HepG2 (cell line): Measurements from ENCODE around the gene ZNRF4. TPM values are rescaled to one million over a fixed set of nuclear protein-coding genes. Genes with fewer than 3 reads are reported as not detected.

Source experiments
- CEBPG ChIP-seq: IDR thresholded peaks from 2 replicates; pipeline ENCODE4 v1.6.1; 2016
- ESRRA ChIP-seq: sonication (generic); formaldehyde crosslinking; IDR thresholded peaks from 2 replicates; pipeline ENCODE4 v1.5.1; 2020; ENCODE audit warnings: mild to moderate bottlenecking, low read depth, missing genetic modification reagents
- FOXA1 ChIP-seq, 2 experiments: fragments of 450-650 bp in 1 of 2; sonication (generic) in 1 of 2; formaldehyde crosslinking in 1 of 2; IDR thresholded peaks; 2 replicates each; pipeline versions ENCODE4 v1.4.0 to v1.6.1; 2016 to 2020; ENCODE audit warnings: missing genetic modification reagents in 1 of 2
- KAT2B ChIP-seq: fragments of 150-350 bp; IDR thresholded peaks from 2 replicates; pipeline ENCODE4 v1.6.1; 2014; ENCODE audit warnings: low read depth, low read length, borderline replicate concordance
- MAZ ChIP-seq, 2 experiments: sonication (generic) in 1 of 2; formaldehyde crosslinking in 1 of 2; IDR thresholded peaks; 2 replicates each; pipeline versions ENCODE4 v1.5.0 to v1.6.1; 2012 to 2020; ENCODE audit warnings: low read depth in 2 of 2, mild to moderate bottlenecking in 2 of 2, borderline replicate concordance in 1 of 2, improper control_type of control experiment in 1 of 2, low read length in 1 of 2, missing genetic modification reagents in 1 of 2, moderate library complexity in 1 of 2
- MED1 ChIP-seq: sonication (generic); formaldehyde crosslinking; IDR thresholded peaks from 2 replicates; pipeline ENCODE4 v1.4.0; 2020; ENCODE audit warnings: missing genetic modification reagents
- MIXL1 ChIP-seq: IDR thresholded peaks from 2 replicates; pipeline ENCODE4 v1.6.1; 2016
- NAIF1 ChIP-seq: sonication (generic); formaldehyde crosslinking; IDR thresholded peaks from 2 replicates; pipeline ENCODE4 v1.5.0; 2020; ENCODE audit warnings: mild to moderate bottlenecking, missing genetic modification reagents, borderline replicate concordance
- NKX3-1 ChIP-seq: sonication (generic); formaldehyde crosslinking; IDR thresholded peaks from 2 replicates; pipeline ENCODE4 v1.5.0; 2020; ENCODE audit warnings: missing genetic modification reagents
- SAP130 ChIP-seq: IDR thresholded peaks from 2 replicates; pipeline ENCODE4 v1.6.1; 2016; ENCODE audit warnings: low read depth
- SRY ChIP-seq: sonication (generic); formaldehyde crosslinking; IDR thresholded peaks from 2 replicates; pipeline ENCODE4 v1.8.0; 2022; ENCODE audit warnings: mild to moderate bottlenecking, missing genetic modification reagents
- THAP11 ChIP-seq: IDR thresholded peaks from 2 replicates; pipeline ENCODE4 v1.6.1; 2016; ENCODE audit warnings: missing biosample characterization, missing genetic modification reagents
- TMF1 ChIP-seq: sonication (generic); formaldehyde crosslinking; IDR thresholded peaks from 2 replicates; pipeline ENCODE4 v1.8.1; 2022; ENCODE audit warnings: low read depth, missing genetic modification reagents
- XRCC5 ChIP-seq: fragments of 200-400 bp; formaldehyde crosslinking; optimal IDR thresholded peaks from 2 replicates; pipeline ENCODE3; 2017; ENCODE audit warnings: mild to moderate bottlenecking, low read length
- ZBTB7B ChIP-seq: sonication (generic); formaldehyde crosslinking; IDR thresholded peaks from 2 replicates; pipeline ENCODE4 v1.4.0; 2020; ENCODE audit warnings: missing genetic modification reagents
- ZNF629 ChIP-seq: sonication (generic); formaldehyde crosslinking; conservative IDR thresholded peaks from 2 replicates; pipeline ENCODE4 v1.5.0; 2020; ENCODE audit warnings: missing genetic modification reagents
- ZNF766 ChIP-seq: sonication (generic); formaldehyde crosslinking; IDR thresholded peaks from 2 replicates; pipeline ENCODE4 v1.5.0; 2020; ENCODE audit warnings: missing genetic modification reagents, borderline replicate concordance
- polyA plus RNA-seq, 8 experiments: library from polyadenylated mRNA; depleted of rRNA in 3 of 8; stranded (reverse) in 7 of 8; unstranded in 1 of 8; fragments of >200 nt; fragmentation: Illumina TruSeq in 4 of 8; extraction: Trizol in 4 of 8; gene quantifications; 2 replicates each; pipeline versions ENCODE4 v1.2.1 to v1.2.3, GENCODE V29; 2011 to 2016; ENCODE audit warnings: low read depth in 4 of 8, missing spikeins in 1 of 8, mixed read lengths in 1 of 8; ENCODE audit not compliant: insufficient read depth in 1 of 8
- total RNA-seq, 5 experiments: library from RNA; depleted of rRNA; stranded (reverse); fragments of >200 nt; fragmentation: Illumina TruSeq; extraction: Trizol; gene quantifications; 2 replicates each; pipeline ENCODE4 v1.2.3, GENCODE V29; 2016; ENCODE audit warnings: low read depth in 1 of 5
- TF ChIP-seq, protein P1 (sequence below): IDR thresholded peaks from 2 replicates; pipeline ENCODE4 v1.6.1; 2012; ENCODE audit warnings: inconsistent platforms
- TF ChIP-seq, protein P2 (sequence below), 2 experiments: sonication (generic) in 1 of 2; formaldehyde crosslinking in 1 of 2; IDR thresholded peaks; 2 replicates each; pipeline versions ENCODE4 v1.4.0 to v1.6.1; 2016 to 2020; ENCODE audit warnings: borderline replicate concordance in 1 of 2, low read depth in 1 of 2, mild to moderate bottlenecking in 1 of 2, missing genetic modification reagents in 1 of 2
- TF ChIP-seq, protein P3 (sequence below): sonication (generic); formaldehyde crosslinking; IDR thresholded peaks from 2 replicates; pipeline ENCODE4 v1.5.0; 2020; ENCODE audit warnings: mild to moderate bottlenecking, missing genetic modification reagents, borderline replicate concordance
- TF ChIP-seq, protein P4 (sequence below): fragments of 450-650 bp; IDR thresholded peaks from 2 replicates; pipeline ENCODE4 v1.6.1; 2017

Gene ZNRF4
- total and polyA plus RNA-seq, 2 of the 13 experiments (the other 11 are each of a cell fraction or from before 2014, with no cell fraction given) = not detected

DNA sequence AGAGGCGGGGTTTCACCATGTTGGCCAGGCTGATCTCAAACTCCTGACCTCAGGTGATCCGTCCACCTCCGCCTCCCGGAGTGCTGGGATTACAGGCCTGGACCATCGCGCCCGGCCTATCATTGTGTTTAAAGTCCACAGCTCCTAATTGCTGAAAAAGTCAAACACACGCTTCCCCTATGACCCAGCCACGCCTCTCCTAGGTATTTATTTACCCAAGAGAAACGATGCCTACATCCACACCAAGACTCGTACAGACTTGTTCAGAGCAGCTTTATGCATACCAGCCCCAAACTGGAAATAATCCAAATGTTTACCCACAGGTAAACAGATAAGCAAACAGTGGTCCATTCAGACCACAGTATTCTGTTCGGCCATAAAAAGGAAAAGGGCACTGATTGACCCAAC lies 15.1 kb downstream of the ZNRF4 start (continued):
- TF ChIP-seq SRY (CRISPR knock-in tag) (no peak), FOXA1 (IDR thresholded peaks at IDR 0.05) (no peak), FOXA1 (CRISPR knock-in tag; IDR thresholded peaks at IDR 0.05) (peak; percentile 70), ZBTB7B (CRISPR knock-in tag) (no peak), MAZ (IDR thresholded peaks at IDR 0.05; ENCODE audit: borderline replicate concordance, low read depth, low read length) (no peak), MAZ (CRISPR knock-in tag; IDR thresholded peaks at IDR 0.05; ENCODE audit: low read depth) (0 out of 2 replicates have a peak, but pooled peaks have one; percentile 27), NAIF1 (0 out of 2 replicates have a peak, but pooled peaks have one; percentile 46), NKX3-1 (CRISPR knock-in tag) (no peak), ESRRA (CRISPR knock-in tag) (peak; percentile 26; the same call in 1 of the 2 replicates), CEBPG (CRISPR knock-in tag) (no peak), MED1 (peak; percentile 53), MIXL1 (CRISPR knock-in tag) (peak; percentile 71; the same call in 1 of the 2 replicates), ZNF766 (CRISPR knock-in tag) (no peak), SAP130 (CRISPR knock-in tag) (peak; percentile 57), ZNF629 (CRISPR knock-in tag) (0 out of 2 replicates have a peak, but pooled peaks have one; percentile 5), TMF1 (CRISPR knock-in tag) (no peak), KAT2B (no peak), XRCC5 (peak; percentile 17), THAP11 (CRISPR knock-in tag) (0 out of 2 replicates have a peak, but pooled peaks have one; percentile 13)
- TF ChIP-seq, protein P1, sequence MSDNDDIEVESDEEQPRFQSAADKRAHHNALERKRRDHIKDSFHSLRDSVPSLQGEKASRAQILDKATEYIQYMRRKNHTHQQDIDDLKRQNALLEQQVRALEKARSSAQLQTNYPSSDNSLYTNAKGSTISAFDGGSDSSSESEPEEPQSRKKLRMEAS = no peak
- TF ChIP-seq, protein P2, sequence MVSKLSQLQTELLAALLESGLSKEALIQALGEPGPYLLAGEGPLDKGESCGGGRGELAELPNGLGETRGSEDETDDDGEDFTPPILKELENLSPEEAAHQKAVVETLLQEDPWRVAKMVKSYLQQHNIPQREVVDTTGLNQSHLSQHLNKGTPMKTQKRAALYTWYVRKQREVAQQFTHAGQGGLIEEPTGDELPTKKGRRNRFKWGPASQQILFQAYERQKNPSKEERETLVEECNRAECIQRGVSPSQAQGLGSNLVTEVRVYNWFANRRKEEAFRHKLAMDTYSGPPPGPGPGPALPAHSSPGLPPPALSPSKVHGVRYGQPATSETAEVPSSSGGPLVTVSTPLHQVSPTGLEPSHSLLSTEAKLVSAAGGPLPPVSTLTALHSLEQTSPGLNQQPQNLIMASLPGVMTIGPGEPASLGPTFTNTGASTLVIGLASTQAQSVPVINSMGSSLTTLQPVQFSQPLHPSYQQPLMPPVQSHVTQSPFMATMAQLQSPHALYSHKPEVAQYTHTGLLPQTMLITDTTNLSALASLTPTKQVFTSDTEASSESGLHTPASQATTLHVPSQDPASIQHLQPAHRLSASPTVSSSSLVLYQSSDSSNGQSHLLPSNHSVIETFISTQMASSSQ (IDR thresholded peaks at IDR 0.05; ENCODE audit: low read depth) = no peak
- TF ChIP-seq, protein P2 (CRISPR knock-in tag; IDR thresholded peaks at IDR 0.05; ENCODE audit: borderline replicate concordance) = peak; percentile 73; the same call in 1 of the 2 replicates
- TF ChIP-seq, protein P3, sequence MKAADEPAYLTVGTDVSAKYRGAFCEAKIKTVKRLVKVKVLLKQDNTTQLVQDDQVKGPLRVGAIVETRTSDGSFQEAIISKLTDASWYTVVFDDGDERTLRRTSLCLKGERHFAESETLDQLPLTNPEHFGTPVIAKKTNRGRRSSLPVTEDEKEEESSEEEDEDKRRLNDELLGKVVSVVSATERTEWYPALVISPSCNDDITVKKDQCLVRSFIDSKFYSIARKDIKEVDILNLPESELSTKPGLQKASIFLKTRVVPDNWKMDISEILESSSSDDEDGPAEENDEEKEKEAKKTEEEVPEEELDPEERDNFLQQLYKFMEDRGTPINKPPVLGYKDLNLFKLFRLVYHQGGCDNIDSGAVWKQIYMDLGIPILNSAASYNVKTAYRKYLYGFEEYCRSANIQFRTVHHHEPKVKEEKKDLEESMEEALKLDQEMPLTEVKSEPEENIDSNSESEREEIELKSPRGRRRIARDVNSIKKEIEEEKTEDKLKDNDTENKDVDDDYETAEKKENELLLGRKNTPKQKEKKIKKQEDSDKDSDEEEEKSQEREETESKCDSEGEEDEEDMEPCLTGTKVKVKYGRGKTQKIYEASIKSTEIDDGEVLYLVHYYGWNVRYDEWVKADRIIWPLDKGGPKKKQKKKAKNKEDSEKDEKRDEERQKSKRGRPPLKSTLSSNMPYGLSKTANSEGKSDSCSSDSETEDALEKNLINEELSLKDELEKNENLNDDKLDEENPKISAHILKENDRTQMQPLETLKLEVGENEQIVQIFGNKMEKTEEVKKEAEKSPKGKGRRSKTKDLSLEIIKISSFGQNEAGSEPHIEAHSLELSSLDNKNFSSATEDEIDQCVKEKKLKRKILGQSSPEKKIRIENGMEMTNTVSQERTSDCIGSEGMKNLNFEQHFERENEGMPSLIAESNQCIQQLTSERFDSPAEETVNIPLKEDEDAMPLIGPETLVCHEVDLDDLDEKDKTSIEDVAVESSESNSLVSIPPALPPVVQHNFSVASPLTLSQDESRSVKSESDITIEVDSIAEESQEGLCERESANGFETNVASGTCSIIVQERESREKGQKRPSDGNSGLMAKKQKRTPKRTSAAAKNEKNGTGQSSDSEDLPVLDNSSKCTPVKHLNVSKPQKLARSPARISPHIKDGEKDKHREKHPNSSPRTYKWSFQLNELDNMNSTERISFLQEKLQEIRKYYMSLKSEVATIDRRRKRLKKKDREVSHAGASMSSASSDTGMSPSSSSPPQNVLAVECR = peak; percentile 26; the same call in 1 of the 2 replicates
- TF ChIP-seq, protein P4, sequence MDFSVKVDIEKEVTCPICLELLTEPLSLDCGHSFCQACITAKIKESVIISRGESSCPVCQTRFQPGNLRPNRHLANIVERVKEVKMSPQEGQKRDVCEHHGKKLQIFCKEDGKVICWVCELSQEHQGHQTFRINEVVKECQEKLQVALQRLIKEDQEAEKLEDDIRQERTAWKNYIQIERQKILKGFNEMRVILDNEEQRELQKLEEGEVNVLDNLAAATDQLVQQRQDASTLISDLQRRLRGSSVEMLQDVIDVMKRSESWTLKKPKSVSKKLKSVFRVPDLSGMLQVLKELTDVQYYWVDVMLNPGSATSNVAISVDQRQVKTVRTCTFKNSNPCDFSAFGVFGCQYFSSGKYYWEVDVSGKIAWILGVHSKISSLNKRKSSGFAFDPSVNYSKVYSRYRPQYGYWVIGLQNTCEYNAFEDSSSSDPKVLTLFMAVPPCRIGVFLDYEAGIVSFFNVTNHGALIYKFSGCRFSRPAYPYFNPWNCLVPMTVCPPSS = no peak
